HG03097 (cell line): Measurements from ENCODE around the gene CNR1.

Source experiments
- ATAC-seq: cut with Tn5 transposase; IDR thresholded peaks from one replicate; pipeline ENCODE4 v1.9.1; 2021; ENCODE audit not compliant: unreplicated experiment, low FRiP score

The CNR1 gene

GRCh38 chr6:88144637-88145297, 21.4 kb downstream of the CNR1 start:
- ATAC-seq: no peak

- ATAC-seq: no peak
Observed at GRCh38 chr6:88143421-88144157, 22.6 kb downstream of the CNR1 start.

- no peak for ATAC-seq
Observed at GRCh38 chr6:88142297-88142668, 23.9 kb downstream of the CNR1 start.

- peak; percentile 85 for ATAC-seq
Observed at GRCh38 chr6:88141561-88142296, 24.4 kb downstream of the CNR1 start.

GRCh38 chr6:88137915-88138314, 28.2 kb downstream of the CNR1 start:
- ATAC-seq: no peak

GRCh38 chr6:88135578-88136114, 30.5 kb downstream of the CNR1 start:
- ATAC-seq: peak; percentile 54

- no peak for ATAC-seq
Observed at GRCh38 chr6:88134575-88134974, 31.6 kb downstream of the CNR1 start.

- ATAC-seq: no peak
Observed at GRCh38 chr6:88133718-88134117, 32.4 kb downstream of the CNR1 start.

- no peak for ATAC-seq
Observed at GRCh38 chr6:88124925-88125557, 41.1 kb downstream of the CNR1 start.

GRCh38 chr6:88120635-88121034, 45.5 kb downstream of the CNR1 start:
- no peak for ATAC-seq

- ATAC-seq: no peak
Observed at GRCh38 chr6:88119769-88120168, 46.4 kb downstream of the CNR1 start.

- ATAC-seq: no peak
Observed at GRCh38 chr6:88116276-88116675, 49.9 kb downstream of the CNR1 start.

GRCh38 chr6:88115307-88115706, 50.8 kb downstream of the CNR1 start:
- ATAC-seq: no peak

GRCh38 chr6:88114838-88115237, 51.3 kb downstream of the CNR1 start:
- no peak for ATAC-seq

GRCh38 chr6:88111991-88112390, 54.2 kb downstream of the CNR1 start:
- no peak for ATAC-seq

- no peak for ATAC-seq
Observed at GRCh38 chr6:88107241-88107640, 58.9 kb downstream of the CNR1 start.

- no peak for ATAC-seq
Observed at GRCh38 chr6:88105741-88106340, 60.3 kb downstream of the CNR1 start.
